A673 (cell line): ENCODE data around the gene NPFF.

Experiments used
- EZH2 ChIP-seq: fragments of 200-600 bp; sonication (generic); IDR thresholded peaks from 2 replicates; pipeline ENCODE4 v1.6.1; 2017; ENCODE audit warnings: borderline replicate concordance, low read depth, mild to moderate bottlenecking, mixed read lengths, antibody characterized with exemption, low read length; ENCODE audit not compliant: poor library complexity, severe bottlenecking
- TF ChIP-seq, protein P1 (sequence below): fragments of 300-800, 200-600 bp; sonication (generic); conservative IDR thresholded peaks from 2 replicates; pipeline ENCODE4 v1.5.1; 2017; ENCODE audit warnings: low read depth, mild to moderate bottlenecking, antibody characterized with exemption, low read length, moderate library complexity, mixed read lengths

DNA sequence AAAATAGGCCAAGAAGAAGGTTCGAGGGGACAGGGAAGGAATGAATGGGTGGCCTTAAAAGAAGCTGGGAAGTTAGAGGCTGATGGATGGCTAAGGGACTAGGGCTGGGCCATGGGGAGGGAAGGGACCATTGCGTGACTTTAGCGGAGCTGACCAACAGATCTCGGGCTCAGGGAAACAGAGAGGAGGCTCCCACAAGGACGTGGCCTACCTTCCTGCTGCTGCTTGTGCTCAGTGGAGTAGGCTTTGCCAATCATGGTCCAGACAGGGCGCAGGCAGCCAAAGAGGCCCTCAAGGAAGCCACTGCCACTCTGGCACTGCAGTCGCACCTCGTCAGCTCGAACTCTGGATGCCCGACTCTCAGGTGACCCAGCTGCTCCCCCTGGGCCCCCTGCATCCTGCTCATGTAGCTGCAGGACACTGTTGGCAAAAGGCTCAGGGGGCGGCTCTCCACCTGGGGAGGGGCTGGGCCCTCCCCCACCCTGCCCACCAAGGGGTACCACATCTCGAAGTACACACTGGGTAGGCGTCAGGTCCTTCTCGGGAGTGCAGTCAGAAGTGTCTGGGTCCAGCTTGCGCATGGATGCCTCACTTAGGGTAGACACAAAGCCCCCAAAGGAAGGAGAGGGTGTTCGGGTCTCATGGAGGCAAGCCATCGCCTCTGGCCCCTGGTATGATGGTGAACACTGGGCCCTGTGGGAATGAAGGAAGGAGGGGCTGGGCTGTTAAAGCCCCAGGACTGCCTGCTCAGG, 20.4 kb downstream of the NPFF start:
- TF ChIP-seq, protein P1, sequence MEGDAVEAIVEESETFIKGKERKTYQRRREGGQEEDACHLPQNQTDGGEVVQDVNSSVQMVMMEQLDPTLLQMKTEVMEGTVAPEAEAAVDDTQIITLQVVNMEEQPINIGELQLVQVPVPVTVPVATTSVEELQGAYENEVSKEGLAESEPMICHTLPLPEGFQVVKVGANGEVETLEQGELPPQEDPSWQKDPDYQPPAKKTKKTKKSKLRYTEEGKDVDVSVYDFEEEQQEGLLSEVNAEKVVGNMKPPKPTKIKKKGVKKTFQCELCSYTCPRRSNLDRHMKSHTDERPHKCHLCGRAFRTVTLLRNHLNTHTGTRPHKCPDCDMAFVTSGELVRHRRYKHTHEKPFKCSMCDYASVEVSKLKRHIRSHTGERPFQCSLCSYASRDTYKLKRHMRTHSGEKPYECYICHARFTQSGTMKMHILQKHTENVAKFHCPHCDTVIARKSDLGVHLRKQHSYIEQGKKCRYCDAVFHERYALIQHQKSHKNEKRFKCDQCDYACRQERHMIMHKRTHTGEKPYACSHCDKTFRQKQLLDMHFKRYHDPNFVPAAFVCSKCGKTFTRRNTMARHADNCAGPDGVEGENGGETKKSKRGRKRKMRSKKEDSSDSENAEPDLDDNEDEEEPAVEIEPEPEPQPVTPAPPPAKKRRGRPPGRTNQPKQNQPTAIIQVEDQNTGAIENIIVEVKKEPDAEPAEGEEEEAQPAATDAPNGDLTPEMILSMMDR, result no peak
- no peak for TF ChIP-seq EZH2
